Pancreas (tissue), 10 donors: ENCODE data around the gene ACTRT3. TPM values are rescaled to one million over a fixed set of nuclear protein-coding genes. Genes with fewer than 3 reads are reported as not detected.
A peak's percentile ranks its signal among the peaks of the same experiment; 100 is the strongest.

Experiments used
- ATAC-seq, 4 donors: fragments of 200-7000 bp; cut with Tn5 transposase; one replicate each; pipeline versions ENCODE4 v1.8.0 to v1.9.1; 2020; ENCODE audit warnings: mild to moderate bottlenecking in 4 of 4, moderate library complexity in 4 of 4
- DNase-seq, 6 donors: peaks; one replicate each; pipeline ENCODE4 v3.0.0-alpha.2; 2020
- FAIRE-seq: peaks from 2 replicates; lab custom pipeline; 2012; peaks lifted over from hg19 to GRCh38; lab: Jason Lieb, UNC
- H3K27ac ChIP-seq, 4 donors: fragments of 200-600 bp; sonication (generic); 1 replicate in 3 of 4; 2 replicates in 1 of 4; pipeline versions ENCODE4 v1.5.0 to v1.8.0; 2020
- H3K27me3 ChIP-seq, 4 donors: fragments of 200-600 bp; one replicate each; pipeline ENCODE4 v1.8.0; 2021
- H3K36me3 ChIP-seq, 3 donors: fragments of 200-600 bp; sonication (generic) in 1 of 3; one replicate each; pipeline versions ENCODE4 v1.5.0 to v1.8.0; 2020 to 2021
- H3K4me1 ChIP-seq, 3 donors: fragments of 200-600 bp; one replicate each; pipeline ENCODE4 v1.8.0; 2021
- H3K4me3 ChIP-seq, 4 donors: fragments of 200-600 bp; sonication (generic) in 2 of 4; one replicate each; pipeline versions ENCODE4 v1.5.0 to v1.8.0; 2020 to 2021
- H3K9me3 ChIP-seq, 4 donors: fragments of 200-600 bp; one replicate each; pipeline ENCODE4 v1.8.0; 2021
- WGBS, 2 donors: extraction: QIAGEN DNeasy Blood & Tissue Kit; methylation state at CpG; one replicate each; pipeline ENCODE4 v1.1.7; 2013; 5-methylcytosine and 5-hydroxymethylcytosine counted together
- intact Hi-C, 3 donors: fragments of 100-400 bp; cut with DNase I; formaldehyde crosslinking; loops; one replicate each; pipeline versions ENCODE4 v1.11.1 to v1.14.2; 2022
- polyA plus RNA-seq, 2 donors: library from polyadenylated mRNA; stranded (reverse); fragments of 200-250 nt; gene quantifications; one replicate each; pipeline ENCODE4 v1.2.3, GENCODE V29; 2013
- total RNA-seq, 6 donors: library from RNA; stranded (reverse); fragmentation: NEBNext Ultra II Directional in 4 of 6; extraction: Animal tissue kit (Norgen Biotek cat#: 25700) in 4 of 6; gene quantifications; one replicate each; pipeline versions ENCODE4 v1.2.1 to v1.2.4, GENCODE V29; 2021 to 2023
- TF ChIP-seq, protein P1 (sequence below), 4 donors: fragments of 200-600 bp; sonication (generic) in 3 of 4; IDR thresholded peaks; one replicate each; pipeline versions ENCODE4 v1.5.0 to v1.8.0; 2021; ENCODE audit warnings: antibody characterized with exemption in 4 of 4
- donor health status: healthy with polysubstance abuse.
- donor health status: DM: no; HTN: no; CAD: no; lungs with moderate emphysema.
- donor health status: DM: no; HTN: no; CAD: no.
- donor health status: control.
- donor health status: control.
- donor health status: Bipolar disorder and iron deficiency.
- donor health status: DM: yes; HTN: yes; CAD: no.
- donor health status: DM: no; HTN: no; CAD: no.
- donor health status: DM: no; HTN: no; CAD: no.
- donor health status: DM: yes; HTN: yes; CAD: no.

The ACTRT3 gene
- under 1 TPM; 0.14 to 0.75 (median 0.37) TPM for total RNA-seq
- under 1 TPM; 0.49 to 0.82 TPM for polyA plus RNA-seq

DNA sequence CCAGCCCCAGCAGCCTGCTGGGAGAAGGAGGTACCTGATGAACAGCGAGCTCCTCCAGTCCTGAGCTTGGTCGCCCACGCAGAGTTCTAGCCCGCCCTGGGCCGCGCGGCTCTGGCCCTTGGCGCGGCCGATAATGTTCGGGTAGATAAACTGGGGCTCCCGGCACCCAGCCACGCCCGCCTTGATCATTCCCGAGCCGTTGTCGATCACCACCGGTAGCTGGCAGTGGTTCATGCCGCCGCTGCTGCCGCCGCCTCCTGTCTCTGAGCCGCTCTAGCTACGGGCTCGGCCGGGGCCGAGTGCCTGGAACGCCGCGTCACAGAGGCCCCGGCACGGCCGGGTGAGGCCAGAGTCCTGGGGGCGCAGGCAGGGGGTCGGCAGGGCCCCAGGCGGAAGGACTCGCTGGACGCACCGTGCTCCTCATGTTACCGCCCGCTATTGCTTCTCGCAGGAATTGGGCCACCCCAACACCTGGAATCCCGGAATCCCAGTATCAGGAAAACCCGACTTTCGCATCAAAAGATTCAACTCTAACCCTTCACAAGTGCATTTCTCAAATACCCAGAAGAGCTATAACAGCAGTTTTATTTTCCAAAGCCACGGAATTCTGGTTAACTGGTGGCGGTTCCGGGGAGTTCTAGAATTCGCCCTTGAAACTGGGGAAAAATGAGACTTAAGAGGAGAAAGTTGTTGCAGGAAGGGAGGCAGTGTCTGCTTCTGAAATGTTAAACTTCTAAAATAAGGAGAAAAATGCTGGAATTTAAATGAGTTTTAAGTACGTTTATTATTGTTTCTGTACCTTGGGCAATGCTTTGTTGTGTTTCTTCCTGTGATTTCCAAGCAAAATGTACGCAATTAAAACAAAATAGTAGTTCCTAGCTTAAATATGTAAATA is at the start of gene ACTRT3:
TSS of gene ACTRT3 (minus strand) at position 275 of the 895 bp plus-strand sequence. CDS start at position 234, 41 bp downstream.
- Histone ChIP-seq H3K9me3 (no peaks in the 10 kb centered on the region), H3K4me3 (peak within 1 kb of the TSS; percentile 29 to 49 (median 40)), H3K4me1 (peaks cover 5 to 7% (median 6%) of the 10 kb centered on the region in 3 donors), H3K27me3 (no peaks in the 10 kb centered on the region), H3K36me3 (no peaks in the 10 kb centered on the region), H3K27ac (peak within 1 kb of the TSS; percentile 60 to 86 (median 75))
- TF ChIP-seq, protein P1, sequence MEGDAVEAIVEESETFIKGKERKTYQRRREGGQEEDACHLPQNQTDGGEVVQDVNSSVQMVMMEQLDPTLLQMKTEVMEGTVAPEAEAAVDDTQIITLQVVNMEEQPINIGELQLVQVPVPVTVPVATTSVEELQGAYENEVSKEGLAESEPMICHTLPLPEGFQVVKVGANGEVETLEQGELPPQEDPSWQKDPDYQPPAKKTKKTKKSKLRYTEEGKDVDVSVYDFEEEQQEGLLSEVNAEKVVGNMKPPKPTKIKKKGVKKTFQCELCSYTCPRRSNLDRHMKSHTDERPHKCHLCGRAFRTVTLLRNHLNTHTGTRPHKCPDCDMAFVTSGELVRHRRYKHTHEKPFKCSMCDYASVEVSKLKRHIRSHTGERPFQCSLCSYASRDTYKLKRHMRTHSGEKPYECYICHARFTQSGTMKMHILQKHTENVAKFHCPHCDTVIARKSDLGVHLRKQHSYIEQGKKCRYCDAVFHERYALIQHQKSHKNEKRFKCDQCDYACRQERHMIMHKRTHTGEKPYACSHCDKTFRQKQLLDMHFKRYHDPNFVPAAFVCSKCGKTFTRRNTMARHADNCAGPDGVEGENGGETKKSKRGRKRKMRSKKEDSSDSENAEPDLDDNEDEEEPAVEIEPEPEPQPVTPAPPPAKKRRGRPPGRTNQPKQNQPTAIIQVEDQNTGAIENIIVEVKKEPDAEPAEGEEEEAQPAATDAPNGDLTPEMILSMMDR (IDR thresholded peaks at IDR 0.05), result no peak
- WGBS, 2 donors, result 2 to 7% methylated on average over 50 to 51 of the region's 51 CpGs
- ATAC-seq, result peak in 2 of 4 donors; percentile 2 to 6
- FAIRE-seq, result no peak
- intact Hi-C loops, result no loop called here
- DNase-seq, result peak; percentile 44 to 87 (median 68)

DNA sequence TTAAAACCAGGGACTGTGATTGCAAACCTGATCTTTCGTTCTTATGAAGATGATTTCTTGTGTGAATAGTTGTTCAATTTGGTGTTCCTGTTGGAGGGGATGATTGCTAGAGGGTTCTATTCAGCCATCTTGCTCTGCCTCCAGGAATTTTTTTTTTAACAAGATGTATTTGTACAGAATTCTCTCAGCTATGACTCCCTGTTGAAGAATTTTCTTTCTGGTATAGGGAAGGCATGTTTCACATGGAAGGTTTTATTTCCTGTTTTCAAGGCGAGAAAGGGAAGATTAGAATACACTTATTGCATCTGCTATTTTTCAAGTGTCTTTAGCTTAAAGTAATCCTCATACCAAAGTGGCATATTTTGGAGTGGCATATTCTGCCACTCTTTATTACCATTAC is 49.0 kb upstream of the ACTRT3 start:
- intact Hi-C loops, result no loop called here
- Histone ChIP-seq H3K4me3 (no peak overlapping the region), H3K9me3 (no peaks in the 10 kb centered on the region), H3K36me3 (no peaks in the 10 kb centered on the region), H3K27me3 (peaks cover 0 to 12% (median 0%) of the 10 kb centered on the region in 4 donors), H3K27ac (no peak overlapping the region), H3K4me1 (no peaks in the 10 kb centered on the region)
- no peak for DNase-seq
- TF ChIP-seq, protein P1 (IDR thresholded peaks at IDR 0.05), result no peak
- ATAC-seq, result no peak
- FAIRE-seq, result no peak
- 75 to 86% methylated on average over 2 of the region's 2 CpGs for WGBS, 2 donors

DNA sequence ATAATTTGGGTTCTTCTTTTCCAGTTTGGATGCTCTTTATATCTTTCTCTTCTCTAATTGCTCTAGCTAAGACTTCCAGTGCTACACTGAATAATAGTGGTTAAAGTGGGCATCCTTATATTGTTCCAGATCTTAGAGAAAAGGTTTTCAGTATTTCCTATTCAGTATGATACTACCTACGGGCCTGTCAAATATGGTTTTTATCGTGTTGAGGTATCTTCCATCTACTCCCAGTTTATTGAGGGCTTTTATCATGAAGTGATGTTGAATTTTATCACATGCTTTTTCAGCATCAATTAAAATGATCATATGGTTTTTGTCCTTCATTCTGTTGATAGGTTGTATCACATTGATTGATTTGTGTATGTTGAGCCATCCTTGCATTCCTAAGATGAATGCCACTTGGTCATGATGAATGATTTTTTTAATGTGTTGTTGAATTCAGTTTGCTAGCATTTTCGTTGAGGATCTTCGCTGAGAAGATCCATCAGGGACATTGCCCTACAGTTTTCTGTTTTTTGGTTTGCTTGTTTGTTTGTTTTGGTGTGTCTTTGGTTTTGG is 46.3 kb upstream of the ACTRT3 start:
- ATAC-seq (no peak), DNase-seq (no peak), FAIRE-seq (no peak)
- no peaks in the 10 kb centered on the region for H3K9me3 ChIP-seq
- H3K27me3 ChIP-seq, result peaks cover 0 to 4% (median 0%) of the 10 kb centered on the region in 4 donors
- WGBS, 2 donors, result 81 to 89% methylated on average over 4 of the region's 4 CpGs
- intact Hi-C loops, result no loop called here
- no peak overlapping the region for H3K4me3 ChIP-seq
- H3K27ac ChIP-seq, result no peak overlapping the region
- no peaks in the 10 kb centered on the region for H3K36me3 ChIP-seq
- peaks cover 0 to 4% (median 0%) of the 10 kb centered on the region in 3 donors for H3K4me1 ChIP-seq
- TF ChIP-seq, protein P1 (IDR thresholded peaks at IDR 0.05), result no peak

DNA sequence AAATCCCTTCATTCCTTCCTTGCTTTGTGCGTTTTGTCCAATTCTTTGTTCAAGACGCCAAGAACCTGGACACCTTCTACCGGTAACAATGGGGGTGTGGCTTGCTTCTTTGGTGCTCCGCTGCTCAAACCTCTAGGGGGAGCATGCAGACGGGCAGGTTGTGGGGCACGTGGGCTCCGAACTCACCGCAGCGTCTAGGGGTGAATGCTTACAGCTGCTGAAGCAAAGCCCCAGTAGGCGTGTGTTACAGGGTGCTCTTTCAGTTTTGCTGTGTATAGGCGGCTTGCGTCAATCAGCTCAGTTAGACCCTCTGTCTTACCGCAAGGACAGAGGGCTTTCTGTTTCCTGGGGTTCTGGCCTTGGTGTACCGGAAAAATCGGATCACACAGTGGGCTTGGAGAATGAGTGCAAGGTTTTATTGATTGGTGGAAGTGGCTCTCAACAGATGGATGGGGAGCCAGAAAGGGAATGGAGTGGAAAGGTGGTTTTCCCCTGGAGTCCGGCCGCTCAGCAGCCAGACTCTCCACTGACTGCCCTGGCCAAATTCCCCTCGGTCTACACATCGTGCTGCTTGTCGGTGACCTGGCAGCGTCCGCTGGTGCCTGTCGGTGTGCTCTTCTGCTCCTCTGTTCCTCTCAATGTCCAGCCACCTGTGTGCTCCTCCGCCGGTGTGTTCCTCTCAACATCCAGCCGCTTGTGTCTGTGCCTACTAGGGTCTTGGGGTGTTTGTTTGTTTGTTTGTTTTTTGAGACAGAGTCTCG is 44.6 kb upstream of the ACTRT3 start:
- ATAC-seq (peak in 3 of 4 donors; percentile 36 to 57 (median 37)), DNase-seq (peak in 1 of 6 donors; percentile 17), FAIRE-seq (no peak)
- no peak overlapping the region for H3K27ac ChIP-seq
- 60 to 62% methylated on average over 27 of the region's 27 CpGs for WGBS, 2 donors
- peaks cover 0 to 4% (median 0%) of the 10 kb centered on the region in 4 donors for H3K27me3 ChIP-seq
- intact Hi-C loops, result no loop called here
- peaks cover 0 to 4% (median 0%) of the 10 kb centered on the region in 3 donors for H3K4me1 ChIP-seq
- no peaks in the 10 kb centered on the region for H3K36me3 ChIP-seq
- TF ChIP-seq, protein P1 (IDR thresholded peaks at IDR 0.05), result no peak
- no peaks in the 10 kb centered on the region for H3K9me3 ChIP-seq
- peak overlapping the region in 1 of 4 donors; percentile 70 for H3K4me3 ChIP-seq
